ENCODE measurements around the gene ROBO2. TPM values are rescaled to one million over a fixed set of nuclear protein-coding genes. Genes with fewer than 3 reads are reported as not detected.

Gene ROBO2
- total RNA-seq, 1 donor from 2014 or later: 0.79 TPM

- TF ChIP-seq CTCF (IDR thresholded peaks at IDR 0.05; ENCODE audit: insufficient read depth, low read length, severe bottlenecking): no peak
- no peak overlapping the region for H3K4me3 ChIP-seq (ENCODE audit: low read depth, low read length)
- no peaks in the 10 kb centered on the region for H3K36me3 ChIP-seq (ENCODE audit: control insufficient read depth, insufficient read depth, low read length)
- H3K27me3 ChIP-seq (ENCODE audit: control insufficient read depth, insufficient read depth, low read length): no peaks in the 10 kb centered on the region
- DNase-seq (ENCODE audit: low read depth): no peak
- no peak for FAIRE-seq
Observed at GRCh38 chr3:77190374-77190773, 150.5 kb downstream of the ROBO2 start.

GRCh38 chr3:77191014-77191413 lies 151.1 kb downstream of the ROBO2 start:
- no peaks in the 10 kb centered on the region for H3K27me3 ChIP-seq (ENCODE audit: control insufficient read depth, insufficient read depth, low read length)
- H3K36me3 ChIP-seq (ENCODE audit: control insufficient read depth, insufficient read depth, low read length): no peaks in the 10 kb centered on the region
- no peak for TF ChIP-seq CTCF (IDR thresholded peaks at IDR 0.05; ENCODE audit: insufficient read depth, low read length, severe bottlenecking)
- FAIRE-seq (no peak), DNase-seq (ENCODE audit: low read depth) (no peak)
- no peak overlapping the region for H3K4me3 ChIP-seq (ENCODE audit: low read depth, low read length)

- DNase-seq (ENCODE audit: low read depth) (no peak), FAIRE-seq (no peak)
- Histone ChIP-seq H3K4me3 (ENCODE audit: low read depth, low read length) (no peak overlapping the region), H3K27me3 (ENCODE audit: control insufficient read depth, insufficient read depth, low read length) (no peaks in the 10 kb centered on the region), H3K36me3 (ENCODE audit: control insufficient read depth, insufficient read depth, low read length) (no peaks in the 10 kb centered on the region)
- no peak for TF ChIP-seq CTCF (IDR thresholded peaks at IDR 0.05; ENCODE audit: insufficient read depth, low read length, severe bottlenecking)
Observed at GRCh38 chr3:77191640-77192039, 151.7 kb downstream of the ROBO2 start.

GRCh38 chr3:77195766-77196545 lies 156.1 kb downstream of the ROBO2 start:
- DNase-seq (ENCODE audit: low read depth) (no peak), FAIRE-seq (no peak)
- Histone ChIP-seq H3K4me3 (ENCODE audit: low read depth, low read length) (no peak overlapping the region), H3K36me3 (ENCODE audit: control insufficient read depth, insufficient read depth, low read length) (no peaks in the 10 kb centered on the region), H3K27me3 (ENCODE audit: control insufficient read depth, insufficient read depth, low read length) (no peaks in the 10 kb centered on the region)
- TF ChIP-seq CTCF (IDR thresholded peaks at IDR 0.05; ENCODE audit: insufficient read depth, low read length, severe bottlenecking): no peak

GRCh38 chr3:77197408-77197807 lies 157.5 kb downstream of the ROBO2 start:
- no peak overlapping the region for H3K4me3 ChIP-seq (ENCODE audit: low read depth, low read length)
- FAIRE-seq (no peak), DNase-seq (ENCODE audit: low read depth) (no peak)
- TF ChIP-seq CTCF (IDR thresholded peaks at IDR 0.05; ENCODE audit: insufficient read depth, low read length, severe bottlenecking): no peak
- no peaks in the 10 kb centered on the region for H3K27me3 ChIP-seq (ENCODE audit: control insufficient read depth, insufficient read depth, low read length)
- no peaks in the 10 kb centered on the region for H3K36me3 ChIP-seq (ENCODE audit: control insufficient read depth, insufficient read depth, low read length)

- FAIRE-seq: no peak
- H3K4me3 ChIP-seq (ENCODE audit: low read depth, low read length): no peak overlapping the region
Observed at GRCh38 chr3:77203851-77204250, 164.0 kb downstream of the ROBO2 start.

More at GRCh38 chr3:77203851-77204250, 164.0 kb downstream of the ROBO2 start:
- no peaks in the 10 kb centered on the region for H3K36me3 ChIP-seq (ENCODE audit: control insufficient read depth, insufficient read depth, low read length)
- no peaks in the 10 kb centered on the region for H3K27me3 ChIP-seq (ENCODE audit: control insufficient read depth, insufficient read depth, low read length)
- no peak for DNase-seq (ENCODE audit: low read depth)
- no peak for TF ChIP-seq CTCF (IDR thresholded peaks at IDR 0.05; ENCODE audit: insufficient read depth, low read length, severe bottlenecking)
